Effector memory CD8-positive, alpha-beta T cell (primary cell): ENCODE results near the gene SRPK3.
A peak's percentile ranks its signal among the peaks of the same experiment; 100 is the strongest.

Experiments
- ATAC-seq: fragments of 150-1000 bp; cut with Tn5 transposase; replicated peaks from 2 replicates; pipeline ENCODE4 v1.10.0; 2021; ENCODE audit warnings: mild to moderate bottlenecking, moderate library complexity
- DNase-seq, 3 experiments: peaks; one replicate each; pipeline ENCODE4 v3.0.0; 2021
- H3K27ac Mint-ChIP-seq, 2 donors: one replicate each; pipeline ENCODE4 v1.8.0; 2022; ENCODE audit warnings: mild to moderate bottlenecking in 2 of 2, mixed read lengths in 2 of 2, moderate library complexity in 2 of 2
- H3K27me3 Mint-ChIP-seq, 2 donors: one replicate each; pipeline ENCODE4 v1.8.0; 2022; ENCODE audit warnings: mixed read lengths in 2 of 2
- H3K36me3 Mint-ChIP-seq: one replicate; pipeline ENCODE4 v1.8.0; 2022; ENCODE audit warnings: mild to moderate bottlenecking, moderate library complexity, mixed read lengths; ENCODE audit not compliant: insufficient read depth
- H3K4me1 Mint-ChIP-seq, 2 donors: one replicate each; pipeline ENCODE4 v1.8.0; 2022; ENCODE audit warnings: low read depth in 2 of 2, mixed read lengths in 2 of 2
- H3K4me3 Mint-ChIP-seq, 2 donors: one replicate each; pipeline ENCODE4 v1.8.0; 2022; ENCODE audit warnings: mild to moderate bottlenecking in 2 of 2, mixed read lengths in 2 of 2, moderate library complexity in 2 of 2
- H3K9me3 Mint-ChIP-seq, 2 donors: one replicate each; pipeline ENCODE4 v1.8.0; 2022; ENCODE audit warnings: mixed read lengths in 2 of 2
- total RNA-seq, 9 experiments: gene quantifications; one replicate each; lab custom pipeline; 2026; lab: John Stamatoyannopoulos, UW

Gene SRPK3
- 0 to 0.12 (median 0) reads per million in 9 experiments for total RNA-seq

GRCh38 chrX:153780678-153781427 lies at the start of gene SRPK3:
SRPK3 (plus strand) TSS chrX:153781041; CDS start chrX:153781087, 46 bp downstream.
- no peak for ATAC-seq

GRCh38 chrX:153731117-153731844 lies 49.6 kb upstream of the SRPK3 start:
- Mint-ChIP-seq H3K36me3 (peaks cover 4% of the 10 kb centered on the region), H3K9me3 (no peaks in the 10 kb centered on the region), H3K27ac (peak overlapping the region; percentile 46 to 64), H3K4me3 (peak overlapping the region; percentile 6 to 20), H3K4me1 (peaks cover 19 to 30% of the 10 kb centered on the region in 2 donors), H3K27me3 (no peaks in the 10 kb centered on the region)
- DNase-seq (no peak), ATAC-seq (no peak)

More at GRCh38 chrX:153780678-153781427, at the start of gene SRPK3:
- DNase-seq, result no peak
- Mint-ChIP-seq H3K27me3 (peaks cover 7 to 13% of the 10 kb centered on the region in 2 donors), H3K27ac (no peak within 1 kb of the TSS), H3K4me1 (peaks cover 0 to 6% of the 10 kb centered on the region in 2 donors), H3K9me3 (no peaks in the 10 kb centered on the region), H3K36me3 (peaks cover 3% of the 10 kb centered on the region), H3K4me3 (no peak within 1 kb of the TSS)

DNA sequence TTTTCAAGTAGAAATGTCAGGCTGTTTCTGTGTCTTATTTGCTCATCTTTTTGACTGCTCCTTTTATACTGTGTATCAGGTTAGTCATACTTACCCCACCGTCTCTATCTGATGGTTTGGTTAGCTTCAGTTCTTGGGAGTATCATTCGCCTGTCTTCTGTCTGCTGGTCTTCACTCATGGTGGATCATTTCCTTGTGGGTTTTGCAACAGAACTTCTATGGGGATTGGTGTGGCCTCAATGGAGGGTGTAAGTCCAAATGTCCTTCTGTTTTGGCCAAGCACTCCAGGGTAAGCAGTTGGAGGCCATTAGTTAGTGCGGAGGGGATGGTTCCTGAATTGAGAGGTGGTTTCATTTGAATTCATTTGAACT lies 49.0 kb upstream of the SRPK3 start:
- Mint-ChIP-seq H3K27me3 (no peaks in the 10 kb centered on the region), H3K36me3 (peaks cover 4% of the 10 kb centered on the region), H3K27ac (peak overlapping the region; percentile 46 to 64), H3K4me1 (peaks cover 19 to 31% of the 10 kb centered on the region in 2 donors), H3K9me3 (no peaks in the 10 kb centered on the region), H3K4me3 (peak overlapping the region; percentile 6 to 20)
- ATAC-seq, result no peak
- no peak for DNase-seq

DNA sequence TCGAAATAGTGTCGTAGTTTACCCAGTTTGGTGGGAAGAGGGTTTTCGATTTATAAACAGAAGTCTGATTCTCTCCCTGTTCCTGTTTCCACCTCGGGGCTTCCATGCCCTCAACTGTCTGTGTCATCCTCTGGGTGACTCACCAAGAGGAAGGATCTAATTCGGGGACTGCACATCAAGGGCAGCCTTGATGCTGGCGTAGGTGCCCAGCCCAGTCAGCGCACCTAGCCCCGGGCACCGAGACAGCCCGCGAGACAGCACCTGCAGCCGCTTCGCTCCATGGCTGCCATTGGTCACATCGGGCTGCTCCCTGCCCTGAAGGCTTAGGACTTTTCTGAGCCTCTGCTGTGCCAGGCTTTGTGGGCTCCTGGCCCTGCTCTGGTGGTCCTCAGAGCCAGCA lies 48.4 kb upstream of the SRPK3 start:
- Mint-ChIP-seq H3K9me3 (no peaks in the 10 kb centered on the region), H3K27ac (peak overlapping the region in 1 of 2 donors; percentile 46), H3K4me3 (no peak overlapping the region), H3K4me1 (peaks cover 19 to 25% of the 10 kb centered on the region in 2 donors), H3K27me3 (no peaks in the 10 kb centered on the region), H3K36me3 (peaks cover 4% of the 10 kb centered on the region)
- DNase-seq (no peak), ATAC-seq (no peak)

DNA sequence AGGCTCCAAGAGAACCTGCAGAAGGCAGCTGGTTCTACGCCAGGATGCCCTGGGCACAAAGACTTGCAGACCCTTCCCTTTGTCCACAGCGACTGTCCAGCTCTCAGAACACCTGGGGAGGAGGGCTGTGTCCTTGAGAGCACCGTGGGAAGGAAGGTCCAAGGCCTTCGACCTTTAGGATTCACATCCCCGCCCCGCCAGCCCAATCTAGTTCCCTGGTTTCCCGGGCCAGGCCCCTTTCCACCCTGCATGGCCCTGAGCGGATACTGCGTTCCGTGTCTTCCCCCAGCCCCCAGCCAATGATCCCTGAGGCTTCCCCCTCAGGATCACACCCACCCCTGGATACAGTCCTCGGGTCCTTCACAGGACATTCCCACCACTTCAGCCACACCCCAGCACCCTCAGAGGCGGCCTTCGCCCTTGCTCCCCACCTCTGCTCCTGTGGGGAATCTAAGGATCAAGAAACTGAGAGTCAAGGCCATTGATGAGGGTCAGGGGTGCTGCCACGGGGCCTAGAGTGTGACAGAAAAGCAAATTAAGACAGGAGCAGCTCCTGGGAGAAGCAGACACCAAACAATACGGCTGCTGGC lies 47.1 kb upstream of the SRPK3 start:
- Mint-ChIP-seq H3K27me3 (no peaks in the 10 kb centered on the region), H3K36me3 (peaks cover 4% of the 10 kb centered on the region), H3K27ac (no peak overlapping the region), H3K9me3 (no peaks in the 10 kb centered on the region), H3K4me1 (peaks cover 19 to 24% of the 10 kb centered on the region in 2 donors), H3K4me3 (no peak overlapping the region)
- DNase-seq, result no peak
- ATAC-seq, result no peak

DNA sequence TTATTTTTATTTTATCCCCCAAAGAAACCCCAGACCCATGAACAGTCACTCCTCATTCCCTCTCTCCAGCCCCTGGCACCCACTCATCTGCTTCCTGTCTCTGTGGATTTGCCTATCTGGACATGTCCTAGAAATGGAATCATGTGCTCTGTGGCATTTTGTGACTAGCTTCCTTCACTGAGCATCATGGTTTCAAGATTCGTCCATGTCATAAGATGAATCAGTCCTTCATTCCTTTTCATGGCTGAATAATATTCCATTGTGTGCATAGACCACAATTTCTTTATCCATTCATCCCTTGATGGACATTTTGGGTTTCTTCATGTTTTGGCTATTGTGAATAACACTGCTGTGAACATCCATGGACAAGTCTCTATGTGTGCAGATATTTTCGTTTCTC lies 46.0 kb upstream of the SRPK3 start:
- Mint-ChIP-seq H3K4me3 (no peak overlapping the region), H3K27ac (peak overlapping the region in 1 of 2 donors; percentile 62), H3K4me1 (peaks cover 19 to 24% of the 10 kb centered on the region in 2 donors), H3K9me3 (no peaks in the 10 kb centered on the region), H3K27me3 (no peaks in the 10 kb centered on the region), H3K36me3 (peaks cover 6% of the 10 kb centered on the region)
- no peak for ATAC-seq
- DNase-seq, result no peak

- Mint-ChIP-seq H3K27ac (peak overlapping the region in 1 of 2 donors; percentile 62), H3K4me1 (peaks cover 19 to 26% of the 10 kb centered on the region in 2 donors), H3K36me3 (peaks cover 6% of the 10 kb centered on the region), H3K4me3 (no peak overlapping the region), H3K9me3 (no peaks in the 10 kb centered on the region), H3K27me3 (no peaks in the 10 kb centered on the region)
- DNase-seq, result no peak
- peak; percentile 89 for ATAC-seq
Measured at GRCh38 chrX:153735274-153735673, 45.6 kb upstream of the SRPK3 start.

DNA sequence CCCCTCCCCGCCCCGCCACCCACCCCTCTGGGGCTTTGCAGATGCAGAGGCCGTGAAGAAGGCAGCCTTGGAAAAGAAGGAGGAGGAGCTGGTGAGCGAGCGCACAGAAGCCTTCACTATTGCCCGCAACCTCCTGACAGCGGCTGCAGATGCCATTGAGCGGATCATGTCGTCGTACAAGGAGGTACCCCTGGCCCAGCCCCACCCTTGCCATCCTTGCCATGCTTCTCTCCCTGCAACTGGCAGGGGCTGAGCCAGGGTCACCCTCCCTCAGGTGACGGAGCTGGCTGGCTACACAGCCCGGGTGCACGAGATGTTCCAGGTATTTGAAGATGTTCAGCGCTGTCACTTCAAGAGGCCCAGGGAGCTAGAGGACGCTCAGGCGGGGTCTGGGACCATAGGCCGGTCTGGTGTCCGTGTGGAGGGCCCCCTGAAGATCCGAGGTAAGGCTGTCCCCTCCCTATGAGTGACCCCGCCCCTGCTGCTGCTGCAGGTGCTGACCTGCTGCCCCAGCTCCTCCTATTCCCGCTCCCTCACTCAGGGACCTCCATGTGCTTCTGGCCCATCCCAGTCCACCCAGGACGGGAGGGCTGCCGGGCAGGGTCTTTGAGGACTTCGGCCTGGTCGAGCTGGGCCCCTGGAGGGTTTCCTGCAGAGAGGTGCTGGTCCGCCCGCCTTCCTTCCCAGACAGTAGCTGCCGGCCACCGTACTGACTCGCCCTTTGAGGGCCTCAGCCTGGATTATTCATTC lies 44.6 kb upstream of the SRPK3 start:
- DNase-seq, result no peak

GRCh38 chrX:153736871-153737441 lies 43.9 kb upstream of the SRPK3 start:
- no peaks in the 10 kb centered on the region for H3K27me3 Mint-ChIP-seq
- no peaks in the 10 kb centered on the region for H3K9me3 Mint-ChIP-seq
- peaks cover 6 to 22% of the 10 kb centered on the region in 2 donors for H3K4me1 Mint-ChIP-seq
- peak overlapping the region in 1 of 2 donors; percentile 46 for H3K27ac Mint-ChIP-seq
- no peak overlapping the region for H3K4me3 Mint-ChIP-seq
- DNase-seq (no peak), ATAC-seq (no peak)
- H3K36me3 Mint-ChIP-seq, result peaks cover 10% of the 10 kb centered on the region

More for the DNA sequence above, 44.6 kb upstream of the SRPK3 start:
- no peaks in the 10 kb centered on the region for H3K9me3 Mint-ChIP-seq
- peaks cover 9% of the 10 kb centered on the region for H3K36me3 Mint-ChIP-seq
- no peak overlapping the region for H3K4me3 Mint-ChIP-seq
- no peaks in the 10 kb centered on the region for H3K27me3 Mint-ChIP-seq
- peaks cover 13 to 28% of the 10 kb centered on the region in 2 donors for H3K4me1 Mint-ChIP-seq
- H3K27ac Mint-ChIP-seq, result peak overlapping the region in 1 of 2 donors; percentile 46
- ATAC-seq, result no peak

DNA sequence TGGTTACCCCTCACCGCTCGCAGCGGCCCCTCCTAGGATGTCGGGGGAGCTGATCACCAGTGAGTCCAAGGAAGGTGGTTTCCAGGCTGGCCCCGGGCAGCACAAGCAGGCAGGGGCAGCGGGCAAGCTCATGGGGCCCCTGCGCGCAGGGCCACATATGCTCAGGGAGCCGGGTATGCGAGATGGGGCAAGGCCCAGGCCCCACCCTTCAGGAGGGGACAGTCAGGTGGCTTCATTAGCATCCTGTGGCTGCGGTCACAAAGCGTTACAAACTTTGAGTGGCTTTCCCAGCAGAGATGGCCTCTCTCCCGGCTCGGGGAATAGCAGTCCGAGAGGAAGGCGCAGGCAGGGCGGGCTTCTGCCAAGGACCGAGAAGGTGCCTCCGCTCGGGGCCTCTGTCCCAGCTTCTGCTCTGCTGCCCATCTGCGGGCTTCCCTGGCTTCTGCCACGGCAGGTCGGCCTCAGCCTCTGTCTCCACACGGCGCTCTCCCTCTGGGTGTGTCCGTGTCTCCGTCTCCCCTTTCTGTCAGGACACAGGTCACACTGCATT lies 42.7 kb upstream of the SRPK3 start:
- Mint-ChIP-seq H3K4me3 (no peak overlapping the region), H3K9me3 (no peaks in the 10 kb centered on the region), H3K27ac (no peak overlapping the region), H3K27me3 (no peaks in the 10 kb centered on the region), H3K36me3 (peaks cover 10% of the 10 kb centered on the region), H3K4me1 (peaks cover 6 to 22% of the 10 kb centered on the region in 2 donors)
- ATAC-seq (no peak), DNase-seq (no peak)

DNA sequence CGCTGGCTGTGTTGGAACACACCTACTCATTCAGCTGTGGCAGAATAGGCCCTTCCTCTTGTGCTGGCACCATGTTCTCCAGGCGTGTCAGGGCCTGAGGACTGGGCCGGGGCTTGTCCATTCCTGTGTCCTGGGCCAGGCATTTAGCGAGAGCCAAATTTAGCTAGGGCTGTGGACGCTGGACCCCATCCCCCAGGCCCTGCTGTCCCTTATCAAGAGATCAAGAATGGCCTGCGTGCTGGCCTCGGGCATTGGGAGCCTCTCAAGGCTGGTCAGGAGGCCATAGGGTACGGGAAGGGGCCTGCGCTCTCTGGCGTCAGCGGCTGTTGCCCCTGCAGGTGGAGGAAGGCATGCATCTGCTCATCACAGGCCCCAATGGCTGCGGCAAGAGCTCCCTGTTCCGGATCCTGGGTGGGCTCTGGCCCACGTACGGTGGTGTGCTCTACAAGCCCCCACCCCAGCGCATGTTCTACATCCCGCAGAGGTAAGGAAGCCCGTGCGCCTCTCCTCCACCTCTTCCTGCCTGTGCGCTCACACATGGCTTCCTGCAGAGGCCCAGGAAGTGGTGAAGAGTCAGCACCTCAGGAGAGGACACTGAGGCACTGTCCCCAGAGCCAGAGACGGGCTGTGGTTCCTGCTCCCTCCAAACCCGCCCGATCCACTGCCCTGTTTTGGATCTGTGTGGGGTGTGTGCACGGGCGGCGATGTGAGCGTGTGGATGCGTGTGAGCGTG lies 40.9 kb upstream of the SRPK3 start:
- Mint-ChIP-seq H3K27ac (peak overlapping the region in 1 of 2 donors; percentile 20), H3K27me3 (peaks cover 4 to 6% of the 10 kb centered on the region in 2 donors), H3K4me3 (peak overlapping the region; percentile 37 to 76), H3K9me3 (no peaks in the 10 kb centered on the region), H3K36me3 (peaks cover 6% of the 10 kb centered on the region), H3K4me1 (peaks cover 6 to 19% of the 10 kb centered on the region in 2 donors)
- ATAC-seq (peak; percentile 66), DNase-seq (no peak)

- H3K27me3 Mint-ChIP-seq, result peaks cover 4 to 9% of the 10 kb centered on the region in 2 donors
- H3K9me3 Mint-ChIP-seq, result no peaks in the 10 kb centered on the region
- H3K36me3 Mint-ChIP-seq, result peaks cover 6% of the 10 kb centered on the region
- peak overlapping the region in 1 of 2 donors; percentile 62 for H3K27ac Mint-ChIP-seq
- DNase-seq, result no peak
- H3K4me1 Mint-ChIP-seq, result peaks cover under 1 to 11% of the 10 kb centered on the region in 2 donors
- peak overlapping the region in 1 of 2 donors; percentile 76 for H3K4me3 Mint-ChIP-seq
- no peak for ATAC-seq
Measured at GRCh38 chrX:153740631-153741222, 40.1 kb upstream of the SRPK3 start.
